GM12891 (cell line): Measurements from ENCODE around the gene SFI1.
"Not testable (repeated sequence)": the region's sequence is repeated elsewhere in the genome, so short reads cannot be mapped to it uniquely, and the experiment has no call there.

ENCODE experiments used
- POLR2A ChIP-seq: IDR thresholded peaks from 2 replicates; pipeline ENCODE4 v1.6.1; 2011; ENCODE audit warnings: low read depth, low read length, control low read depth
- POLR2AphosphoS5 ChIP-seq: IDR thresholded peaks from 2 replicates; pipeline ENCODE4 v1.6.1; 2011; ENCODE audit warnings: low read depth, low read length, control low read depth
- SPI1 ChIP-seq: IDR thresholded peaks from 2 replicates; pipeline ENCODE4 v1.6.1; 2011; ENCODE audit warnings: low read depth, low read length, control low read depth
- TAF1 ChIP-seq: IDR thresholded peaks from 2 replicates; pipeline ENCODE4 v1.6.1; 2011; ENCODE audit warnings: low read depth, low read length, control low read depth

GRCh38 chr22:31486369-31486768 is 10.0 kb upstream of the SFI1 start:
- not testable (repeated sequence) for TF ChIP-seq TAF1, POLR2A, POLR2AphosphoS5, SPI1
